GM19023 (cell line): ENCODE results near the gene APOL2.
"Not testable (repeated sequence)": the region's sequence is repeated elsewhere in the genome, so short reads cannot be mapped to it uniquely, and the experiment has no call there.

Experiments
- ATAC-seq: cut with Tn5 transposase; IDR thresholded peaks from one replicate; pipeline ENCODE4 v1.9.1; 2021; ENCODE audit warnings: mild to moderate bottlenecking, moderate library complexity; ENCODE audit not compliant: unreplicated experiment

The APOL2 gene

GRCh38 chr22:36244522-36245391 lies 5.4 kb upstream of the APOL2 start:
- ATAC-seq, result no peak

- ATAC-seq, result no peak
Observed at GRCh38 chr22:36243986-36244385, 4.7 kb upstream of the APOL2 start.

DNA sequence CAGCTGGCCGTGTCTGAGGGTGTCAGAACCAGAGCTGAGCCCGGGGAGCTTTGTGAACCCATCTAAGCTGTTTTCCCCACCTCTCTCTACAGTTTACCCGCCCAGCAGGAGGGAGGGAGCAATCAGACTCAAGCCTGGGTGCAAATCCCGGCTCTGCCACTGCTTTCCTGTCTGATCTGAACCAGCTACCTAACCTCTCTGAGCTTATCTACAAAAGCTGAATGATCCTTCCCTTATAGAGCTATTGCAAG lies 252 bp downstream of the APOL2 start:
- peak; percentile 15 for ATAC-seq

- ATAC-seq, result peak; percentile 7
Observed at GRCh38 chr22:36238373-36239149, 766 bp downstream of the APOL2 start.

DNA sequence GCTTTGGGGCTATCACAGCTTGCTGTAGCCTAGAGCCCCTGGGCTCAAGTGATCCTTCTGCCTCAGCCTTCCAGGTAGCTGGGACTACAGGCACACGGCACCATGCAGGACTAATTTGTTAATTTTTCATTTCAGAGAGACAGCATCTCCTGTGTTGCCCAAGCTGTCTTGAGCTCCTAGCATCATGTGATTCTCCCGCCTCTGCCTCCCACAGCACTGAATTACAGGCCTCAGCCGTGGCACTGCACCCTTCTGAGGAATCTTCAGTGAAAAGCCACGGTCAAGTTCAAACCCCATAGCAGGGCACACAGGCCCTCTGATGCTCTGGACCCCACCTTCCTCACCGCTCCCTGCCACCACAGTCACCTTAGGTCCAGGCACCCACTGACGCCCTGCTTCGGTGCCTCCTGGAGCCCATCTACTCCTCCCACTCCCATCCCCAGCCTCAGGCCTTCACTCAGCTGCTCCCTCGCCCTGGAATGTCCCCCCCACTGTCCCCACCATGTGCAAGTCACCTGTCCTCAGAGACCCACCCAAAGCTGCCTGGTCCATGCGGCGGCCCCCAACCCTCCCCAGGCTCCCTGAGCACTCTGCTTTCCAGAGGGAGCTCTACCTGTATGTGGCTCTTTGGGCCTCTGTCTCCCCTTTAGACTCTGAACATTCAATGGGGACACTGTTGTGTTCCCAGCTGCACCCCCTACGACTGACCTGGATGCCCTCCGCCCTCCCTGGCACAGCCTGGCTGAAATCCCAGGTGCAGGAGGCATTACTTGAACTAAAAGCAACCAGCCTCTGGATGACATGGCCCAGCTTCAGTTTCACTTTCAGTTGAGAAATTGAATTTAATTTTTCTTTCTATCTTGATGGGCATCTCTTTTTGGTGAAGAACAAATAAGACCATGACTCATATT lies 1.6 kb downstream of the APOL2 start:
- ATAC-seq, result no peak

GRCh38 chr22:36236388-36237319 lies 2.7 kb downstream of the APOL2 start:
- ATAC-seq, result no peak

- ATAC-seq, result no peak
Observed at GRCh38 chr22:36235585-36235984, 3.7 kb downstream of the APOL2 start.

- ATAC-seq, result no peak
Observed at GRCh38 chr22:36234919-36235318, 4.4 kb downstream of the APOL2 start.

GRCh38 chr22:36234213-36234612 lies 5.1 kb downstream of the APOL2 start:
- ATAC-seq, result no peak

GRCh38 chr22:36233796-36234195 lies 5.5 kb downstream of the APOL2 start:
- ATAC-seq, result no peak

- no peak for ATAC-seq
Observed at GRCh38 chr22:36232715-36233401, 6.5 kb downstream of the APOL2 start.

DNA sequence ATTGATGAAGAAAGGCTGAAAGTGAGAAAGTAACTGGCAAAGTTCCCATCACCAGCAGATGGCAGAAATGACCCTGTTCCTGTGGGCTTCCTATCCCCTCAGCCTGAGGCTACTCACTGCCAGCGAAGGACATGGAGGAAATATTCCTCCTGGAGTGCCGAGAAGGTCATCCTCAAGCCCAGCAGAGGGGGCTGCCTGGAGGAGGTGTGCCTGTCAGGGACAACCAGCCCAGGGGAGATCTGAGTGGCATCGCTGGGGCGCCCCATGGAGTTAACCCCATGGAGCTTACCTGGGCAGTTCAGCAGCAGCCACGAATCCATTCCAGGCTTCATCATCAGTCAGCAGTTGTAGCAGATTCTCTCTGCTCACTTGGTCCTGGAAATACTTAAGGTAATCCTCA lies 8.3 kb downstream of the APOL2 start:
- not testable (repeated sequence) for ATAC-seq

DNA sequence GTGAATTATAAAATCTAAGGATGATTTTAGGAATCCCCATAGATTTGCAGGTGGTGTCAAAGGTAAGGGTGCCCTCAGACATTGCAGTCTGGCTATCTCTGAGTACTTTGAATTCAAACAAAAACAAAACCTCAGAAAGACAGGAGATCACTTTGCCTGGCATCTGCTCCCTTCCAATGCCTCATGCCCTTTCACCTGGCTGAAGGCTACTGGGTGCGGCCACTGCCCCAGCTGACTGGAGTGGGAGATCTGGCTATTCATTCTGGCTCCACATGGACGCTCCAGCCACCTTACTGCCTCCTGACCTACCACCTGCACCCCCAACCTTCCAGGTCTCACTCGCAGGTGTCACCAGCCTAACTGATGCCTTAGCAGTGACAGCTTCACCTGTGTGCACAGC lies 9.7 kb downstream of the APOL2 start:
- not testable (repeated sequence) for ATAC-seq

DNA sequence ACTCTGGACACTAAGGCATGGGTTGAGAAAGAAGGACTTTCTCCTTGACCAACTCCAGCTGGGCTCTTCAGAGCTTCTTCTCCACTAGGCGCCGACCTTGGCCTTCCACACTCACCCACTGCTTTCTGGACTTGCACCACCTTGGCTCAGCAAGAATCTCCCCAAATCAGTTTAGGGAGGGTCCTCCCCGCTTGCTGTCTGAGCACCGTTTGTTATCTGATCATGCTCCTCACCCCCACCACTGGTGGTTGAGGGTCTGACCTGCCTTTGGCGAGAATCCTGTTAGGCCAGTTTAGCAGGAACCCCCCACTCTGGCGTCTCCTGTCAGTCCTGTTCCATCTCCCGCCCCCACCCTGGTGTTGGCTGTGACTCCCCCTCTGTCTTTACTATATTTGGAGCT lies 10.4 kb downstream of the APOL2 start:
- no peak for ATAC-seq

DNA sequence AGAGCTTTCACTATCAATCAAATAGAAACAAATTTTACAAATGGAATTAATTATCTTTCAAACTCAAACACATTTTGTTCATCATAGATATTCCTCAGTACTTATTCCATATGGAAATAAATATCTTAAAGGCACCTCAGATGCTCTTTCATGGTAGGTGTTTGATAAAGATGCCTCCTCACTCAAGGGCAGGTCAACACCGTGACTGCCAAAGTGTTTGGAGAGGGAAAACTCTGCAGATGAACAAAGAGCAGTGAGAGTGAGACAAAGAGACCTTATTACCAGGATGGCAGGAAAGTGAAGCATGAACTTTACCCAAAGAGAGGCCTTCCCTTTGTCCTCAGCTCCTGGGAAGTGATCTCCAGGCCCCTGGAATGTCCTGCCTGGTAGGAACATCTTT lies 11.0 kb downstream of the APOL2 start:
- not testable (repeated sequence) for ATAC-seq

DNA sequence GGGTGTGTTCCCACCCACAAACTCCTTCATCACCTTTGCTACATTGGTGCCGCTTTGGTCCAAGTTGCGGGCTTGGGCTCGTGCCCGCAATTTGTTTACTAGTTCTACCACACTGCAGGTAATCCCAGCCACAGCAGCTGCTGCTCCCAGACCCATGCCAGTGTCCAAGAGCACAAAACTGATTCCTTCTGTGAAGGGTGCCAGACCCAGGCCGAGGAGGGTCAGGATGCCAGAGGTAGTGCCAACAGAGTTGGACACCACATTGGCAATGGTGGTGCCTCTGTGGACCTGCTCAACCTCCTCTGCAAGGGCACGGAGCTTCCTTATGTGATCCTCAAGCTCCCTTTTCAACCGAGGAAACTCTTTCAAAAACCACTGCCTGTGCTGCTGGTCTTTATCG lies 11.5 kb downstream of the APOL2 start:
- no peak for ATAC-seq

- no peak for ATAC-seq
Observed at GRCh38 chr22:36227396-36227795, 11.9 kb downstream of the APOL2 start.

- no peak for ATAC-seq
Observed at GRCh38 chr22:36226189-36226588, 13.1 kb downstream of the APOL2 start.

GRCh38 chr22:36225333-36225922 lies 13.9 kb downstream of the APOL2 start:
- no peak for ATAC-seq
